Gastroesophageal sphincter (tissue), 3 donors: ENCODE measurements around the gene ZNF804B.

Experiments
- POLR2A ChIP-seq, 2 donors: fragments of 450-650 bp; IDR thresholded peaks; one replicate each; pipeline ENCODE4 v1.6.1; 2017; ENCODE audit warnings: antibody characterized with exemption in 2 of 2, mild to moderate bottlenecking in 2 of 2, moderate library complexity in 1 of 2
- TF ChIP-seq, protein P1 (sequence below), 4 experiments: fragments of 200-600 bp in 2 of 4; fragments of 450-650 bp in 2 of 4; sonication (generic) in 1 of 4; IDR thresholded peaks; one replicate each; pipeline ENCODE4 v1.5.1; 2017 to 2019; ENCODE audit warnings: antibody characterized with exemption in 4 of 4, mild to moderate bottlenecking in 2 of 4, moderate library complexity in 2 of 4

- TF ChIP-seq, protein P1, sequence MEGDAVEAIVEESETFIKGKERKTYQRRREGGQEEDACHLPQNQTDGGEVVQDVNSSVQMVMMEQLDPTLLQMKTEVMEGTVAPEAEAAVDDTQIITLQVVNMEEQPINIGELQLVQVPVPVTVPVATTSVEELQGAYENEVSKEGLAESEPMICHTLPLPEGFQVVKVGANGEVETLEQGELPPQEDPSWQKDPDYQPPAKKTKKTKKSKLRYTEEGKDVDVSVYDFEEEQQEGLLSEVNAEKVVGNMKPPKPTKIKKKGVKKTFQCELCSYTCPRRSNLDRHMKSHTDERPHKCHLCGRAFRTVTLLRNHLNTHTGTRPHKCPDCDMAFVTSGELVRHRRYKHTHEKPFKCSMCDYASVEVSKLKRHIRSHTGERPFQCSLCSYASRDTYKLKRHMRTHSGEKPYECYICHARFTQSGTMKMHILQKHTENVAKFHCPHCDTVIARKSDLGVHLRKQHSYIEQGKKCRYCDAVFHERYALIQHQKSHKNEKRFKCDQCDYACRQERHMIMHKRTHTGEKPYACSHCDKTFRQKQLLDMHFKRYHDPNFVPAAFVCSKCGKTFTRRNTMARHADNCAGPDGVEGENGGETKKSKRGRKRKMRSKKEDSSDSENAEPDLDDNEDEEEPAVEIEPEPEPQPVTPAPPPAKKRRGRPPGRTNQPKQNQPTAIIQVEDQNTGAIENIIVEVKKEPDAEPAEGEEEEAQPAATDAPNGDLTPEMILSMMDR (IDR thresholded peaks at IDR 0.05): no peak
- no peak for TF ChIP-seq POLR2A (IDR thresholded peaks at IDR 0.05)
Measured at GRCh38 chr7:88758381-88759229, 895 bp upstream of the ZNF804B start.
